Limb (tissue), 2 donors: ENCODE measurements around the gene MTARC2.
"Not testable (repeated sequence)": the region's sequence is repeated elsewhere in the genome, so short reads cannot be mapped to it uniquely, and the experiment has no call there.

Source experiments
- DNase-seq, 2 donors: peaks; one replicate each; pipeline ENCODE4 v3.0.0-alpha.2; 2016; ENCODE audit errors: extremely low spot score in 2 of 2

MTARC2 gene

DNA sequence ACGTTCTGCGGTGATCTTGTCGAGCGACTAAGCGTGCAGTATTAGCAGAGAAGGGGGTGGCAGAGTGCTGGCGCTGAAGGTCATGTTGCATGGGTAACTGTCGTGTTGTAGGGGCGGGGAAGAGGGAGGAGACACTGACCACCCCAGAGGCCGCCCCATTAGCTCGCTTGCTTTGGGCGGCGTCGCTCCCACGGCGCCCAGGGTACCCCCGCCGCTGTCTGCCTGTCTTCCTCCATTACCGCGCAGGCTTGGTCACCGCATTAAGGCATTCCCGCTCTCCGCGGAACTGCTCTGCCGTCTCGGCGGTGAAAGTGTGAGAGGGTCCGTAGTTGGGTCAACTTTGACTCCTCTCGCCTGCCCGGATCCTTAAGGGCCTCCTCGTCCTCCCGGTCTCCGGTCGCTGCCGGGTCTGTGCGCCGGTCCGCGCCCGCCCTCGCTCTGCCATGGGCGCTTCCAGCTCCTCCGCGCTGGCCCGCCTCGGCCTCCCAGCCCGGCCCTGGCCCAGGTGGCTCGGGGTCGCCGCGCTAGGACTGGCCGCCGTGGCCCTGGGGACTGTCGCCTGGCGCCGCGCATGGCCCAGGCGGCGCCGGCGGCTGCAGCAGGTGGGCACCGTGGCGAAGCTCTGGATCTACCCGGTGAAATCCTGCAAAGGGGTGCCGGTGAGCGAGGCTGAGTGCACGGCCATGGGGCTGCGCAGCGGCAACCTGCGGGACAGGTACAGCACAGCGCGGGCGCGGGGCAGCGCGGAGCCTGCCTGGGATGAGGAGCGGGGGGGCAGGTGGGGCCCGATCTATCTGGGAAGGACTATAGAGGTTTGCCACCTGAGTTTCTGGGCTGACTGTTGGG is at the start of gene MTARC2:
Gene MTARC2, plus strand, starts transcription at position 234 of the 846 bp plus-strand sequence. Its CDS starts 210 bp downstream, at position 444.
- peak; percentile 64 to 81 for DNase-seq

DNA sequence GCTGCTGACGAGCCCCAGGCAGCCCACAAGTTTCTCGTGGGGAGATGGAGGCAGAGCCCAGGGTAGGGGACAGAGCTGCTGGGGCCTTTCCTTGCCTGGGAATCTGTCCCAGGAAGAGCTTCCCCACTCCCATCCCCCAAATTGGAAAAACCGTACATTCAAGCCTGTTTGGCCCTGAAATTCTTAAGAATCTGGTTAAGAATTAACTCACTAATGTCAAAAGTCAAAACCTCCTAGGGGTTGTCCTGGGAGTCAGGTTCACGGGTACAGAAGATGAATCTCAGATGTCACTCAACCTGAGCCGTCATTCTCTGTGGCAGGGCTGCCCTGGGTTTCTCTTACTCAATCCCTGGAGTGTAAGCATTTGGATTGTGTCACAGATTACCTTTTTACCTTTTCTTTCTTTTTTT is 49.5 kb upstream of the MTARC2 start:
- no peak for DNase-seq

DNA sequence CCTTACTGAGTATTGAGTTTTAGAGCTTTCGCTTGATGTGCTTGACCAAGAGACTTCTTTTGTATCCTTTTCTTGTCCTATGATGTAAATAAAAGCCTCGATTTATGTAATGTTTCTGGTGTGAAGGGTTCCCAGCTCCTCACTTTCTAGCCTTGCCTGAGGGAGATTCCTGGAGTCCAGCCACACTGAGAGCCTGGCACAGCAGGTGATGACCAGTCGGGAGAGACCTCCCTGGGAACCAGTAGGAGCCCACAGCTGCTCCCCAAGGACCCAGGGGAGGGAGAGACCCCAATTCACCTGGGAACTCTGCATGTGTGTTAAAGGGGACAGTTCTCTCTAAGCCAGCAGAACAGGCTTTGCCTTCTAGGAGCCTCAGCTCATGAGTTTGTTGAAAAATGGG is 49.1 kb upstream of the MTARC2 start:
- no peak for DNase-seq

DNA sequence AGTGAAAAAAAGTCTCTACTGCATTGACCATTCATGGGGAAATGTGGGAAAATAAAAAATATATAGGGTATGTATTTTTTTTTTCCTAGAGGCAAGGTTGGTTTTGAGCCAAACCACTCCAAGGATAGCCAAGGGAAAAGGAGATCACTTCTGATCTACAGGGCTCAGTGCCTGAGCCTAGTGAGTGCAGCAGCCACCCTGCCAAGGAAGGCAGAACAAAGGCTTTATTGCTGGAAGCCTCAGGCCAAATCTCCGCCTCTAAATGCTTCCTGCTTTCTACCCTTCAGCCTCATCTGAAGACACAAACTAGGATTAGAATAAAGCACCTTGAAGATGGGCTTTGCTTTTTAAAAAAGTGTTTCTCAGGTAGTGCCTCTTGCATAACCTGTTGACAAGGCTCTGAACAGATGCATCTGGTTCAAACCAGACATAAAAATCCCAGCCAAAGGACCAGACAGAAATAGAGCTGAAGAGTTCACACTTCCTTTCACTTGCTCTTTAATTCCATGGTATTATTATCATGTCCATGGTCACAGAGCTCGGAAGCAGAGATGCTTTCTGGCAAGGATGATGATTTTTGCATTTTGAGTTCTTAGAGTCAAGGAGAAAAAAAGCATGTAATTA is 47.5 kb upstream of the MTARC2 start:
- peak in 1 of 2 donors; percentile 22 for DNase-seq

DNA sequence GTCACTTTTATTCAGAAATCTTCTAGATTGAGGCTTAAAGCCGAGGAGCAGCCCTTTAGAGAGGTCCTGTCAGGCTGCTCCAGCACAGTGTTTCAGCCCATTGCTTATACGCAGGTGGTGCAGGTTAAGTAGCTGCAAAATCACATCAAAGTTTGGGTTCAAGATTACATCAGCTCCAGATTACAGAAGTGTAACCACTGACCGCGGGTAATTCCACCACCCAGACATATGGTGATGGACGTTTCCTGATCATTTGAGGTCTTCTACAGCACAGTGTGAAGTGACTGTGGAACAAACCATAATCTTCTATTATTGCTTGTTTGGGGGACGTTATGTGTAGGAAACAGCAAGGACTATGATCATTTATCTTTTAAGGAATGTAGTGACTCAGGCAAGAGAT is 46.1 kb upstream of the MTARC2 start:
- DNase-seq = no peak

DNA sequence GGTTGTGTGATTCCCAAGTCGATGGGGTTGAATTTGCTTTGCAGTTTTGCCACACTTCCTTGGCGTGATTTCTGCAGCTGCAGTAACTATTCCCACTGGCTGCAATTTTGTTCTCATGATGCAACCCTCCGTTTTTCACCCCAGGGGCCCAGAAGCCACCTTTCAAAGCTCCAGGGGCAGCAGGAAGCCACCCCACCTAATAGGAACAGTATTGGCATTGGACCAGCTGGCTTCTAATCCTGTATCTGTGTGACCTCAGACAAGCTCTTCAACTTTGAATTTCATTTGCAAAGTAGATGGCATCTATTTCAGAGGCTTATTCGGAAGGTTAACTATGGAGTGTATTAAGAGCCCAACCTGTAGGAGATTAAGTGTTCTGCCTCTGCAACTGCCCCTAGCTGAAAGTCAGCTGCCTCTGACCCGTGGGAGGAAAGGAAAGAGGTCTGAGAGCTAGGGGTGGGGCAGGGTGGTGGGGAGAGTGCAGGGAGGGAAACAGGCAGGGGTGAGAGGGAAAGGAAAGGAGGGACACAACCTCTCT is 45.3 kb upstream of the MTARC2 start:
- no peak for DNase-seq

DNA sequence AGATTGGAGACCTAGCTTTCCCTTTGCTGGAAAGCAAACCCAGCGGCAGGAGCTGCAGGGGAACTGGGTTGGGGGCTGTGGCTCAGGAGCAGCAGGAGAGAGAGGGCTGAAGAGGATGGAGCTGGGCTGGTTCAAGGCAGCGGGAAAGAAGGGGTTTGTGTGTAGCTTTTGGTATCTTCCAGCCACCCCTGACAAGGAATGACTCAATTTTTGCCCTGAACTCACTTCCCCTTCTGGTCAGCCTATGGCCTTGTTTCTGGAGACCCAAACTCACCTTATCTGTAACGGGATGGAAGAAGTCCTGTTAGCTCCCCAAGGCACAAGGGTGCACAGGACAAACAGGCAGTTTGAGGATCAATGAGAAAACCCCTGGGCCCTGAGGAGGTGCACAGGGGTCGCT is 44.8 kb upstream of the MTARC2 start:
- DNase-seq = no peak

DNA sequence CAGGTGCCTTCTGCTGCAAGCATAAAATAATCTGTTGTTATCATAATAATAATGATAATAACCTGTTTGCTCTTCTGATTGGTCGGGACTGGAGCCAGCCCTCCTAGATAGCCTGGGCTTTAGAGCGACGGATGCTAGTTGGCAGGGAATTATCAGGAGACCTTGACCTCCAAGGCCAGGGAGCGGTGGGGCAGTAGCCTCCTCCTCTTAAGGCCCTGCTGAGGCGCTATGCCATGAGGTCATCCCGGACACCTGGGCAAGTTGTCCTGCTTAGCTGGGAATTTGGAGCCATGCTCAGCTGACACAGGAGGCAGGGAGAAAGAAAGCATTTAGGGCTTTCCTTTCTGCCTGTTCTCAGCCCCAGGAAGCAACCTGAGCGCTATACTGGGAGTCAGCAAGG is 42.3 kb upstream of the MTARC2 start:
- DNase-seq = no peak

DNA sequence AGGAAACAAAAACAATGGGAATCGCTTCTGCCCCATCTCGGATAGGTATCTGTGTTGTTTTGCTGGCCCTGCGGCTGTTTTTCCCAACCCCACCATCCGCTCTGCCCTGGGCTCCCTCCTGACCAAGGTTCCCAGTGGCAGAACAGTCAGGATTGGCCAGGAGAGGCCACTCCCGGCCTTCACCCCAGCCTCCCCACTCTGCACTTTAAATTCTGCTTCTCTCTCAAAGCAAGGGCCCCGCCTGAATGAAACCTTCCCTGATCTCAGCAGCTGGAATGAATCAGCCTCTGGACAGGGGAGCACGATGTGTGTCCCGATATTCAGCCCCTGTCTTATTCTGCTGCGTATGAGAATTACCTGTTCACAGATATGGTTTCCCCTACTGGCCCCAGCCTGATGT is 41.6 kb upstream of the MTARC2 start:
- no peak for DNase-seq

DNA sequence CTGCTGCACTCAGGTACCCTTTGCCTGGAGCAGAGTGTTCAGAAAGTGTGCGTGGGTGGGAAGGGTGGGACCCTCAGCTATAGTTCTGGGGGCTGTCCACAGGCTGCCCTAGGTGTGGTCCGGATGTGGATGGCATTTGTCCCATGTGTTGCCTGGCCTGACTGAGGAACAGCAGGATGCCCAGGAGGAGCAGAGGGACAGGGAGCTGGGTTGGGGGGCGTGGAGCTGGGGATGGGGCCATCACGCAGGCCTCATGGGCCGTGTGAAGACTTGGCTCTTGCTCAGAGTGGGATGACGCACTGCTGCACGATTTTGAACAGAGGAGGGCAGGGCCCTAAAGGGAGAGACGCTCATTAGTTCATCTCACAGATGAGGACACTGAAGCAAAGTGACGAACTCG is 41.0 kb upstream of the MTARC2 start:
- no peak for DNase-seq

DNA sequence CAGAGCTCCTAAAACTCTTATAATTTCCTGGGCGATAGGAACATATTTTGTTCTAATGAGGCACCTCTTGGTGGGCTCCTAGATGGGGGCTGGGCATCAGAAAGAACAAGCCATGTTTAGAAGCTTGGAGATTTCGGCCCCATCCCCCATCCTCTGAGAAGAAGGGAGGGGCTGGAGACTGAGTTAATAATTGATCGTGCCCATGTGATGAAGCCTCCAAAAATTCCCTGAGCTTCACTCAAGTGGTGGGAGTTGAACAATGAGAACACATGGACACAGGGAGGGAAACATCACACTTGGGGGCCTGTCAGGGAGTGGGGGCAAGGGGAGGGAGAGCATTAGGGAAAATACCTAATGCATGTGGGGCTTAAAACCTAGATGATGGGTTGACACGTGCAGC is 39.9 kb upstream of the MTARC2 start:
- no peak for DNase-seq

DNA sequence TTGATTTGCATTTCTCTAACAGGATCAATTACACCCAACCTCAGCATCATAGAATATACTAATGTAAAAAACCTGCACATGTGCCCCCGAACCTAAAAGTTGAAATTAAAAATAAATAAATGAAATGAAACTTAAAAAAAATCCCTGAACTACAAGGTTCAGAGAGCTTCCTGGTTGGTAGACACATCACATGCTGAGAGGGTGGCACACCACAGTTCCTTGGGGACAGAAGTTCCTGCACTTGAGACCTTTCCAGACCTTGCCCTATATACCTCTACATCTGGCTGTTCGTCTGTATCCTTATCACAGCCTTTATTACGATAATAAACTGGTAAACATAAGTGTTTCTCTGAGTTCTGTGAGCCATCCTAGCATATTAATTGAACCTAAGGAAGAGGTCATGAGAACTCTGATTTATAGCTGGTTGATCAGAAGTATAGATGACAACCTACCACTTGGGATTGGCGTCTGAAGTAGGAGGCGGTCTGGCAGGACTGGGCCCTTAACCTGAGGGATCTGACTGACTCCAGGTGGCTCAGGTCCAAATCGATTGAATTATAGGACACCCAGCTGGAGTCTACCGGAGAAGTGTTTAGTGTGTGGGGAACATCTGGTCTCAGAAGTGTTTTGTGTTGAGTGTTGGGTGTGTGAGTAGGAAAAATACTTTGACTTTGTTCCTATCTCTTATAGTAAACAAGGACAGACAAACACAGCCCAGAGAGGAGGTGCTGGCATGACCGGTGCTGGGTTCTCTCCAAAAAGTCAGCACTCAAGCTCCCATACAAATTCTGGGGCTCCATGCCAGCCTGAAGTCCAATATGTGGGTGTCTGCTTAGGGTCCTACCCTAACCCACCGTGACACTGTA is 39.0 kb upstream of the MTARC2 start:
- DNase-seq = no peak

DNA sequence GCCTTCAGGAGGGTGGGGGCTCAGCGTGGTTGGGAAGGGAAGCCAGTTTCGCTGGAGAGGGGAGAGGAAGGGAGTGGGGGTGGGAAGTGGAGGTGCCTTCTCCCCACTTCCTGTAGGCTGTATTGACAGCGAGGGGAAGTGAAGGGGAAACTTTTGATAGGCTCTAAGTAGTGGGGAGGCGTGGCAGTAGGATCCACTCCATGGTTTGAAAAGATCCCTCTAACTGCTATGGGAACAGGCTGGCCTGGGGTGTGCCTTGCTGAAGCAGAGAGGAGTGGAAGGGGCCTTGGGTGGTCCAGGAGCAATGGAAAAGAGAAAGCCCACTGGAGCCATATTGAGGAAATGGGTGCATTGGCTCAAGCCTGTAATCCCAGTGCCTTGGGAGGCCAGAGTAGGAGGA is 37.8 kb upstream of the MTARC2 start:
- no peak for DNase-seq

DNA sequence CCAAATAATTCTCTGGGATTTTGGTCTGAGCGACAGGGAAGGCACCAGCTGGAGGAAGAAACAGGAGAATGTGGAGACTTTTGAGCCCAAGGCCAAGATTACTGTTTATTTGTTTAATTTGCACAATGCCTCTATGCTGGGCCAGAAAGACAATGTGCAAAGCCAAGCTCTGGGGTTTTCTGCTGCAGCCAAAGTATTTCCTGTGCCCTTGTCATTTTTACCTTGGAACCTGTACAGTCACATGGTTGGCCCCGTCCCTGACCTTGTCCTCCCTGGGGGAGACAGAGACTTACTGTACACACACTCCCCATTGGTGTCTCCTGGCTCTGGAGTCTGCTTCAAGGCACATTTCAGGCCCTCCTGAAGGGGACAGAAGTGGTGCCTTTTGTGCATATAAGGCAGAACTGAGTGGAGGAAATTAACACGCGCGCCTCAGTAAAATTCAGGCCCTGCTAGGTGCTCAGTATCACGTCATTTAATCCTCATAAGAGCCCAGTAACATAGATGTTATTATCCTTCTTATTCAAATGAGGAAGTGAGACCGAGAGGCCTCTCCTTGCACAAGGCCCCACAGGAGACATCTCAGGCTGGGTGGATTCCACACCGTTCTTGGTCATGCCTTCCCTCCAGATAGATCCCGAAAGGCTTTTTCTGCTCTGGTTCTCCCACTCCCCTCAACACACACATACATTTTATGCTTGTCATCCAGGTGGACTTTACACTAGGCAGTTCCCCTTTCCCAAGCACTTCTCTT is 36.9 kb upstream of the MTARC2 start:
- no peak for DNase-seq

DNA sequence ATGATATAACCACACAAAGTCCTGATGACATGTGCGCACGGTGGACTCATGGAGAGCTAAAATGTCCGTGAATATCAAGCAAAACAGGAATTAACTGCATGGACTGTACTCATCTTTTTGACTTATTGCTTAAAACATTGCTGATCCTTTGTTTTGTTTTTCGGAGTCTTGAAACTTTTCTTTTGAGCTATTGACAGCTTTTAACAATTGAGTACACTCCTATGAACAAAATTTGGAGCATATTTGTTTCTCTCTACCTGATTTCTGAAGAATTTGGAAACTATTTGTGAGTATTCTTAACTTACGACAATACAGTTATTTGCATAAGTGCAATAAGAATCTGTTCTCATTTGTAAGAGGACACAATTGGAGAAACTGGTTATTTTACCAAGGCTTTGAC is 32.1 kb upstream of the MTARC2 start:
- DNase-seq = not testable (repeated sequence)

DNA sequence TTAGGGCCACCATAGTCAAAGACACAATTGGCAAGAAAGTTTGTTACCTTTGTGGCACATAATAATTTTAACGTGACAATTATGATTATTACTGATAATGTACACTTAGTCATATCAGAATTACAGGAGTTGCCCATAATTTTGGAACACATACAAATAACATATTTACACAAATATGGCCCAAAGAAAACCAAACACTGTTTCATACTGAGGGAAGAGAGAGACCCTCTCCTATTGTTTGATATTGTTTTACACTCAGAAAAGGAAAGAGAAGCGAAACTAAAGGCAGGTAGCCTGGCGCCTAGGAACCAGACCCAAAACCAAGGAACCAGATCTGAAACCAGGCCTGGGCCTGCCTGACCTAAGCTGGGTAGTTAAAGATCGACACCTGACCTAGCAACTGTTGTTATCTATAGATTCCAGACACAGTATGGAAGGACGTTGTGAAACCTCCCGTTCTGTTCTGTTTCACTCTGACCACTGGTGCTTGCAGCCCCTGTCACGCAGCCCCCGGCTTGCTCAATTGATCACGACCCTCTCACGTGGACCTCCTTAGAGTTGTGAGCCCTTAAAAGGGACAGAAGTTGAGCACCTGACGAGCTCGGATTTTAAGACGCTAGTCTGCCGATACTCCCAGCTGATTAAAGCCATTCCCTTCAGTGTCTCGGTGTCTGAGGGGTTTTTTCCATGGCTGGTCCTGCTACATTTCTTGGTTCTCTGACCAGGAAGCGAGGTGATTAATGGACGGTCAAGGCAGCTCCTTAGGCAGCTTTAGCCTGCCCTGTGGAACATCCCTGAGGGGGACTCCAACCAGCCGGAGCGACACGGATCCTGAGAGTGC is 30.1 kb upstream of the MTARC2 start:
- DNase-seq = no peak

DNA sequence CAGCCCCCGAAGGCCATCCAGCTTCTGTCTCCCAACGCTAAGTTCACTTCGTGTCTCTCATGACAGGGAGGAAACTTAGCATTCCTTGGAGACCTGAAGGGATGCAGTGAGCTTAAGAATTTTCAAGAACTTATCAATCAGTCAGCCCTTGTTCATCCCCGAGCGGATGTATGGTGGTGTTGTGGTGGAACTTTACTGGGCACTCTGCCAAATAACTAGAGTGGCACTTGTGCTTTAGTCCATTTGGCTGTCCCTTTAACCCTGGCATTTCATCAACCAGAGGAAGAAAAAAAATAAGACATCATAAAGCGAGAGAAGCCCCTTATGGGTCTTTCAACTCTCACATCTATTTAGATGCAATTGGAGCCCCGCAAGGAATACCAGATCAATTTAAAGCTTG is 26.9 kb upstream of the MTARC2 start:
- DNase-seq = not testable (repeated sequence)

DNA sequence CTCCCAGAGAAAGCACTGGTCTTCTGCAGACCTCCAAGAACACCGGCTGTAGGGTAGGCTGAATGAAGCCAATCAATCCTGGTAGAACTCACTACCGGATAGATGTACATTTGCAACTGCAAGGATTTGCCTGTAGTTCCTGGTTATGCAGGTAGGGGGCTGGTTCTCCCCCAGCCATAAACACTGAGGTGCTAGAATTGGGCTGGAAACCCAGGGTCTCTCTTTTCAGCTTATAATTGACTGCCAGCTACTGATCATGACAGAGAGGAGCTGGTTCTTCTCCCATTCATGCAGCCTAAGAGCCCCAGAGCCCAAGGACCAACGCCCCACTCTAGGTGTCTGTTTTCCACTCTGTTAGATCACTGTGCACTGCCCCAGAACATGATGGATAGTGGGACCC is 21.5 kb upstream of the MTARC2 start:
- DNase-seq = no peak

DNA sequence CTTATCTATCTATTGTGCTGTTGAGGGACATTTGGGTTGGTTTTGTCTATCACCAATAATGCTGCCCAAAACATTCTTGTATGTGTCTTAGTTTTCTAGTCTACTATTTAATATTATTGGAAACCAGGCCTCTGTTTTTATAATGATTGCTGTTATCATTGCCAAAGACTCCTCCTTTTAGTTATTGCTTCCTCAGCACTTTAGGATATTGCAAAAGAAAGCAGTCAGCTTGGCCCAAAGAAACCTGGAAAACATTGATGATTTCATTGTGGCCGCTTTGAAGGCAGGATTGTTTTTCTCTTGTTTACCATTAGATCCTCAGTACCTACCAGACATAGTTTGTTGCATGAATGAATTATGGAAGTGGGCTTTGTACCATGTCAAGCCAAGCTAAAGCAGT is 20.6 kb upstream of the MTARC2 start:
- DNase-seq = no peak

DNA sequence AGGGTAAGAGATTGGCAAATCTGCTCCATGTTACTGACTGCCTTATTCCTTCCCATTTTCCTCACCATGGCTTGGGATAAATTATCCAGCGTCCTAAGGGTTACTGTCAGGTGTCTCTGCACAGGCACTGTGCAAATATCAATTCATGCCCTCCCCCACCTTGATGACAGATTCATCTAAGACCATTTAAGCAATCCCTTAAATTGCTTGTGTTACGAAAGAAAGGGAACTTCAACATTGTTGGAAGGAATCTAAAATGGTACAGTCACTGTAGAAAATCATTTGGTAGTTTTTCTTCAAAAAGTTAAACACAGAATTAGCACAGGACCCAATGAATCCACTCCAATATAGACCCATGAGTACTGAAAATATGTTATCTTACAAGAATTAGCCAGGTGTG is 17.6 kb upstream of the MTARC2 start:
- no peak for DNase-seq
